Measurements from ENCODE around the gene PRR5L.

Gene PRR5L

GRCh38 chr11:36380296-36381014, 84.4 kb downstream of the PRR5L start:
- peak; percentile 51 for DNase-seq

GRCh38 chr11:36381015-36381360, 84.9 kb downstream of the PRR5L start:
- DNase-seq: peak; percentile 39

DNA sequence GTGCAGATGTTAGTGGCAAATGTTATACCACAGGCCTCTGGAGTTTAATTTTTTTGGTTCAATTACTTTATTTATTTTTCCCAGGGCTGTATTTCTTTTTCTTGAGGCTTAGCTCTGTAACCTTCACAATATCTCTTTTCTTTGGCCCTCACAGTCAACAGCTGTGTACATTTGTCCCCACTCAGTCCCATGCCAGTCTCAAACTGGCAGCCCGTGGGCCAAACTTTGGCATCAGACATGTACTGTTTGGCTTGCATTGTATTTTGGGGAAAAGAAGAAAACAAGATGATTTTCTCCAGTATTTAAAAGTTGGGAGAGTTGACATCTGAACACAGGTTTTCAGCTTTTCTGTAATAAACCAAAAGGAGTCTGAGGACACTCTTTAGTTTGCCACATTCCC, 87.1 kb downstream of the PRR5L start:
- no peak for DNase-seq

DNA sequence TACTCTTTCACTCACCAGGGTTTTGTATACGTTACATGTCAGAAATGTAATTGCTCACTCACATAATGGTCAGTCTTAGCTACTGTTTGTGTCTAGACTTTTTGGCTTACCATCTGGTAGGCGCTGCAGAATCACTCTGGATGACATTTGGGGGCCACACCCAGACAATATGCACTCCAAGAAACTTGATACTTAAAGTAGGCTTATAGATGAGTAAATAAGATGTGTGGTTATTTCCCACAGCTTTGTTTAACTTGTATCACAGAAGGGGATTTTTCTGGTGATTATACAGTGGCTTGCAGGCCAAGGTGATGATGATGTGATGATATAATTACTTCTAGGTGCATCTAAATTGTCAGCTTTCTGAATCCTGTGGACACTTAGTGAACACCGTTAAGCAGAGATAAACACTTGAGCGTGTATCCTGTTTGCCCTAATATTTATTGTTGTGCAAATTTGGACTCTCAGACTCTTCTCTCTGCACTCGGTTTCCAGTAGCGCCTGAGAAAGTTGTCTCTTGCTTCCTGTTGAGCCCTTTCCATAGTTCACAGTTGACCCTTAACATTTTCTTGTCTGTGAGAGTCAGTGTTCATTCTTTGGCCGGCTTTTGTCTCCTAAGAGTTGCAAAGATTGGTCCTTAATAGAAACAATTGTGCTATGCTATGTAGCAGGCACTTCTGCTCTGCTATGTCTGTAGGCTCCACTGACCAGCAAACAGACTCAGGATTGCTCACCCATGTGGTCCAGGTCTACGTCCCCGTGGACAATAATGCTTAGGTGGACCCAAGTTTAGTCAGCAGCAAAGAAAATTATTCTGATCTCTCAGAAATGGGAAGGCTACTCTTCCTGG, 89.3 kb downstream of the PRR5L start:
- DNase-seq: no peak

DNA sequence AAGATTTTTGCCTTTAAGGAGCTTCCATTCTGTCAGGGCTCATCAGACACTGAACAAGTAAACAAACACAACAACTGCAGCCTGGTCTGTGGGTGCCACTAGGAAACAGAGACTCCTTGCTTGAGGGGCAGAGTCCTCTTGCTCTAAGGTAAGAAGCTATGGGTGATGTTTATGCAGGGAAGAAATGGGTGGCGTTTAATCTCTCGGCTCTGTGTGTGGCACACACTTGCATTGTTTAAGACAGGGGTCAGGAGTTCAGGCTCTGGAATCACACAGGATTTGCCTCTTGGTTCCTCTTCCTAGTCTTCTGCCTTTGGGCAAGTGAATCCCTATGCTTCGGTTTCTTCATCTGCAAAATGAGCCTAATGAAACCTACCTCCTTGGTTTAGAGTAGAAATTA, 90.3 kb downstream of the PRR5L start:
- no peak for DNase-seq

- peak; percentile 53 for DNase-seq
Measured at GRCh38 chr11:36388071-36388470, 92.0 kb downstream of the PRR5L start.

GRCh38 chr11:36388951-36389350, 92.9 kb downstream of the PRR5L start:
- DNase-seq: peak; percentile 79

GRCh38 chr11:36389811-36390210, 93.7 kb downstream of the PRR5L start:
- no peak for DNase-seq

- DNase-seq: peak; percentile 92
Measured at GRCh38 chr11:36390963-36391471, 94.9 kb downstream of the PRR5L start.

GRCh38 chr11:36392196-36392595, 96.1 kb downstream of the PRR5L start:
- peak; percentile 41 for DNase-seq

- DNase-seq: no peak
Measured at GRCh38 chr11:36394056-36394455, 98.0 kb downstream of the PRR5L start.

DNA sequence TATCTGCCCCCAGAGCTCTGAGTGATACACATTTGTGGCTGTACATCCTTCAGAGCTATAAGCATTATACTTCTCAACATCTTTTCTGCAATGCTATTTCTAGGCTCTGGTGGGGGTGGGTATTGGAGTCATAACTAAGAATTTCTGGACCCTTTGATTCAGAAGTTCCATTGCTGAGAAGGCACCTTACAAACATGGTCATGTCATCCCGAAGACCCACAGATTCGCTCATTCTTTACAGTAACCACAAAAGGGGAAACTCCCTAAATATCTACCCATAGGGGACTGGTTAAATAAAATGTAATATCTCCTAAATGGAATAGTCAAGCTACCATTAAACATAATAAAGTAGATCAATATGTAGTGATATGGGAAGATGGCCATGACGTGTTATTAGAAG, 98.8 kb downstream of the PRR5L start:
- DNase-seq: peak; percentile 40

DNA sequence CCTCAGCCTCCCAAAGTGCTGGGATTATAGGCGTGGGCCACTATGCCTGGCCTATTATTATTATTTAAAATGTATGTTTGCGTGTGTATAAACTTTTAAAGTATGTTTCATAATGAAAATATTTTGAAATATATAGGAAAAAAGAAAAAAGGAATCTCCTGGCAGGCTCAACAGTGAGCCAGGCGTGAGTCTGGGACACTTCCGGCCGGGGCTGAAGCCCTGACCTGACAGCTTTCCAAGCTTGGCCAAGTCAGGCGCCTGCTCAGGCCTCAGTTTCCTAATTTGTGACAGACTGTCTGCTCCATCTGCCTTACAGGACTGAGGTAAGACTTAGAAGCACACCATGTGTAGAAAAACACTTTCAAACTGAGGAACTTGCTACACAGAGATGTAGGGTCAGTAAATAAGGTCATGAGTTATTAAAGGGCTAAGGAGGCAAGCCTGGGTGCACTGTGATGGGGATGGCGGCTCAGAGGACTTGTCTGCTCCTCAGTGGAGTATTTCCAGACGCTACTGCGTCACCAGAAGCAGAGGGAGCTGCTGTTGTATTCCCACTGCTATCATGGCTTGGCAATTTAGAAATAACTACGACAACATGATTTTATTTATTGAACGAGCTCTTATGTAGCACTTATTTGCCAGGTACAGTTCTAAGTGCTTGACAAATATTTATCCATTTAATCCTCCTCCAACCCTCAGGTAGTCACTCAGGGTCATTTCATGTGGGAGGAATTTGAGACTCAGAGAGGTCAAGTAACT, 100.1 kb downstream of the PRR5L start:
- DNase-seq: no peak

- no peak for DNase-seq
Measured at GRCh38 chr11:36398231-36398953, 102.3 kb downstream of the PRR5L start.

DNA sequence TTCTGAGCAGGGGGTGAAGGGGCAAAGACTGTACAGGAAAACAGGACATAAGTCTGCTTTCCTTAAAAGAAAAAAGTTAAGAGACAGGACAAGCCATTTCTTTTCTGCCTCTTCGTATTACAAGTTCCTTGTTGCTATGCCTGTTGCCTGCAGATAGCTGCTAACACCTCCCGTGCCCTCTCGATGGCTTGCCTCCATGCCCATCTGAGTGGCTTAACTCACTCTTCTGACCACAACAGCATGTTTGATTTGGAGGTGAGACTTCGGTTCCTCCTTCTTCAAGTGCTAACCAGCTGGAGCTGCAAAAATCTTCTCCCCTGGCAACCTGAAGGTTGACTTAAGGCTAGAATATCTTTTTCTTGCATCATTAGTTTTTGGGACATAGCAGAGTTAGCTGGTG, 103.1 kb downstream of the PRR5L start:
- no peak for DNase-seq

- DNase-seq: no peak
Measured at GRCh38 chr11:36399745-36400144, 103.7 kb downstream of the PRR5L start.

- DNase-seq: no peak
Measured at GRCh38 chr11:36400766-36401455, 104.8 kb downstream of the PRR5L start.

GRCh38 chr11:36402568-36403170, 106.6 kb downstream of the PRR5L start:
- no peak for DNase-seq

GRCh38 chr11:36403661-36404060, 107.6 kb downstream of the PRR5L start:
- no peak for DNase-seq

- DNase-seq: no peak
Measured at GRCh38 chr11:36404831-36405230, 108.7 kb downstream of the PRR5L start.

GRCh38 chr11:36405585-36406367, 109.7 kb downstream of the PRR5L start:
- no peak for DNase-seq
